Heart left ventricle (tissue), 16 donors: ENCODE measurements around the gene RFPL3. TPM values are rescaled to one million over a fixed set of nuclear protein-coding genes. Genes with fewer than 3 reads are reported as not detected.
"Not testable (repeated sequence)": the region's sequence is repeated elsewhere in the genome, so short reads cannot be mapped to it uniquely, and the experiment has no call there.

Source experiments
- ATAC-seq, 4 donors: fragments of 200-7000 bp; cut with Tn5 transposase; one replicate each; pipeline ENCODE4 v1.9.1; 2020 to 2022; ENCODE audit warnings: moderate library complexity in 4 of 4, mild to moderate bottlenecking in 3 of 4, moderate number of reproducible peaks in 1 of 4
- DNase-seq, 5 donors: peaks; one replicate each; pipeline ENCODE4 v3.0.0-alpha.2; 2020
- H3K27ac ChIP-seq, 12 donors: fragments of 200-600 bp; sonication (generic) in 4 of 12; one replicate each; pipeline versions ENCODE4 v1.5.0 to v1.8.0; 2016 to 2022; ENCODE audit warnings: mild to moderate bottlenecking in 2 of 12
- H3K27me3 ChIP-seq, 9 donors: fragments of 200-600 bp; sonication (generic) in 2 of 9; one replicate each; pipeline versions ENCODE4 v1.5.1 to v1.8.0; 2016 to 2022; ENCODE audit warnings: mild to moderate bottlenecking in 3 of 9
- H3K36me3 ChIP-seq, 9 donors: fragments of 200-600 bp; sonication (generic) in 2 of 9; one replicate each; pipeline versions ENCODE4 v1.5.0 to v1.8.0; 2018 to 2022; ENCODE audit warnings: mild to moderate bottlenecking in 2 of 9
- H3K4me1 ChIP-seq, 12 donors: fragments of 200-600 bp; sonication (generic) in 4 of 12; one replicate each; pipeline versions ENCODE4 v1.5.0 to v1.8.0; 2016 to 2022; ENCODE audit warnings: mild to moderate bottlenecking in 3 of 12
- H3K4me3 ChIP-seq, 12 donors: fragments of 200-600 bp; sonication (generic) in 4 of 12; one replicate each; pipeline versions ENCODE4 v1.5.0 to v1.8.0; 2017 to 2022; ENCODE audit warnings: mild to moderate bottlenecking in 9 of 12, moderate library complexity in 4 of 12
- H3K9me3 ChIP-seq, 12 donors: fragments of 200-600 bp; sonication (generic) in 4 of 12; one replicate each; pipeline versions ENCODE4 v1.5.0 to v1.8.0; 2016 to 2022; ENCODE audit warnings: mild to moderate bottlenecking in 1 of 12
- POLR2A ChIP-seq, 2 donors: fragments of 450-650 bp; IDR thresholded peaks; one replicate each; pipeline ENCODE4 v1.6.1; 2017; ENCODE audit warnings: antibody characterized with exemption in 2 of 2, mild to moderate bottlenecking in 2 of 2, moderate library complexity in 2 of 2
- WGBS, 4 donors: extraction: QIAGEN DNeasy Blood & Tissue Kit in 2 of 4; methylation state at CpG; one replicate each; pipeline versions ENCODE4 v1.1.5 to v1.1.7; 2013 to 2018; 5-methylcytosine and 5-hydroxymethylcytosine counted together
- intact Hi-C, 10 donors: fragments of 100-400 bp; cut with DNase I; formaldehyde crosslinking; loops; one replicate each; pipeline versions ENCODE4 v1.11.1 to v1.14.2; 2022
- long read RNA-seq, 3 donors: library from polyadenylated mRNA; unstranded; transcript quantifications; one replicate each; pipeline ENCODE4 v2.0.0, GENCODE V29; 2020 to 2021
- polyA plus RNA-seq, 2 donors: library from polyadenylated mRNA; stranded (reverse); fragments of 200-250 nt; gene quantifications; one replicate each; pipeline ENCODE4 v1.2.3, GENCODE V29; 2013
- total RNA-seq, 9 donors: library from RNA; depleted of rRNA in 2 of 9; stranded (reverse); fragments of >200 nt in 2 of 9; fragmentation: NEBNext Ultra II Directional in 3 of 9; extraction: Animal tissue kit (Norgen Biotek cat#: 25700) in 3 of 9; gene quantifications; one replicate each; pipeline versions ENCODE4 v1.1.0 to v1.2.4, GENCODE V29; 2016 to 2023
- TF ChIP-seq, protein P1 (sequence below), 12 donors: fragments of 200-600 bp; sonication (generic) in 4 of 12; IDR thresholded peaks; one replicate each; pipeline versions ENCODE4 v1.5.0 to v1.8.0; 2018 to 2022; ENCODE audit warnings: antibody characterized with exemption in 12 of 12, mild to moderate bottlenecking in 5 of 12
- donor health status: ischemic (EF 13 %, LVEDD 7.1; RV severe dilation, severe dysfunction).
- donor health status: healthy with polysubstance abuse.
- donor health status: DM: no; HTN: yes; CAD: no.
- donor health status: DM: no; HTN: no; CAD: no.
- donor health status: ischemic (EF 25% LVEDD 6.9; RV normal size, moderate dysfunction).
- donor health status: ischemic (EF 25% LVEDD 5.7; RV mildly dilated, moderate dysfunction).
- donor health status: healthy.
- donor health status: DM: yes; HTN: yes; CAD: no.
- donor health status: ischemic (EF 35%, LVEDD 5.7; RV mildly dilated, moderate dysfunction).
- donor health status: nonischemic (EF 11% LVEDD 7.7; RV severe dilation, severe dysfunction).
- donor health status: DM: yes; HTN: yes; CAD: no.
- donor health status: PGD.
- donor health status: ischemic (EF 29% LVEDD 5.4; RV normal size, mild dysfunction).
- donor health status: nonischemic (EF 23%, LVEDD 6.1; RV moderate dilation, normal function).

Gene RFPL3
- total RNA-seq (not detected), polyA plus RNA-seq (not detected)
- long read RNA-seq, donor 1: 0 reads
- long read RNA-seq, donor 2: 0 reads
- long read RNA-seq, donor 3: 0 reads

DNA sequence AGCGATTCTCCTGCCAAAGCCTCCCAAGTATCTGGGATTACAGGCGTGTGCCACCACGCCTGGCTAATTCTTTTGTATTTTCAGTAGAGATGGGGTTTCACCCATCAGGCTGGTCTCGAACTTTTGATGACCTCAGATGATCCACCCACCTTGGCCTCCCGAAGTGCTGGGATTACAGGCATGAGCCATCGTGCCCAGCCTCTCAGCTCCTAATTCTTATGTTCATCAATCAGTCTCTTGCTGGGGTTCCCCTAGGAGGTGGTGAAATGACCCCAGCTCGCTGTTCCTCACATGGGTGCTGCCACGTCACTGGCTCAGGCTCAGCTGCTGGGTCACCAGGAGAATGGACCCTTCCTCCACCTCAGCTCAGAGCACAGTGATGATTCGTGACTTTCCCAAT, at the start of gene RFPL3:
TSS of gene RFPL3 (plus strand) at position 301 of the 400 bp plus-strand sequence. CDS start 205 bp downstream, outside the sequence.
- H3K4me1 ChIP-seq, H3K36me3 ChIP-seq, H3K27ac ChIP-seq, DNase-seq, H3K9me3 ChIP-seq, H3K4me3 ChIP-seq, H3K27me3 ChIP-seq, intact Hi-C loops, ATAC-seq: not testable (repeated sequence)
- WGBS, 4 donors: 77 to 79% (median 77%) methylated on average over 9 of the region's 9 CpGs

DNA sequence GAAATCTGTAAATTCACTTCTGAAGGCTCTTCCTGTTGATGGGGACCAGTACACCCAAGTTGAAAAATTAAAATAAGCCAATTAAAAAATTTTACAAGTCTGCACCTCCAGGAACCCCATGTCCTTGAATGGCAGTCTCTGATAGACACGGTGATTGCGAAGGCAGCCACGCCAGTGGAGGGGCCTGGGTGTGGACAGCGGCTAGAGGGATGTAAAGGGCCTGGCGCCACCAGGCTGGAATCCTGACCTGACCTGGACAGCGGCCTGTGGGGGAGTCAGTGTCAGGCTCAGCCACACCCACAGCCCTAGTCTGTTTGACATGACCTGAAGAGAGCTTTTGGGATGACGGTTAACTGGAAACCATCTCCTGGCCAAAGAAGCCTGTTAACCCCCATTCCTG, 49.5 kb upstream of the RFPL3 start:
- ATAC-seq (no peak), DNase-seq (no peak)
- intact Hi-C loops: no loop called here
- no peaks in the 10 kb centered on the region for H3K36me3 ChIP-seq
- no peak overlapping the region for H3K4me3 ChIP-seq
- 61 to 79% (median 71%) methylated on average over 7 of the region's 7 CpGs for WGBS, 4 donors
- H3K27ac ChIP-seq: no peak overlapping the region
- TF ChIP-seq, protein P1, sequence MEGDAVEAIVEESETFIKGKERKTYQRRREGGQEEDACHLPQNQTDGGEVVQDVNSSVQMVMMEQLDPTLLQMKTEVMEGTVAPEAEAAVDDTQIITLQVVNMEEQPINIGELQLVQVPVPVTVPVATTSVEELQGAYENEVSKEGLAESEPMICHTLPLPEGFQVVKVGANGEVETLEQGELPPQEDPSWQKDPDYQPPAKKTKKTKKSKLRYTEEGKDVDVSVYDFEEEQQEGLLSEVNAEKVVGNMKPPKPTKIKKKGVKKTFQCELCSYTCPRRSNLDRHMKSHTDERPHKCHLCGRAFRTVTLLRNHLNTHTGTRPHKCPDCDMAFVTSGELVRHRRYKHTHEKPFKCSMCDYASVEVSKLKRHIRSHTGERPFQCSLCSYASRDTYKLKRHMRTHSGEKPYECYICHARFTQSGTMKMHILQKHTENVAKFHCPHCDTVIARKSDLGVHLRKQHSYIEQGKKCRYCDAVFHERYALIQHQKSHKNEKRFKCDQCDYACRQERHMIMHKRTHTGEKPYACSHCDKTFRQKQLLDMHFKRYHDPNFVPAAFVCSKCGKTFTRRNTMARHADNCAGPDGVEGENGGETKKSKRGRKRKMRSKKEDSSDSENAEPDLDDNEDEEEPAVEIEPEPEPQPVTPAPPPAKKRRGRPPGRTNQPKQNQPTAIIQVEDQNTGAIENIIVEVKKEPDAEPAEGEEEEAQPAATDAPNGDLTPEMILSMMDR (IDR thresholded peaks at IDR 0.05): no peak
- no peak for TF ChIP-seq POLR2A (IDR thresholded peaks at IDR 0.05)
- no peaks in the 10 kb centered on the region for H3K4me1 ChIP-seq
- H3K9me3 ChIP-seq: no peaks in the 10 kb centered on the region
- peaks cover 0 to 21% (median 0%) of the 10 kb centered on the region in 9 donors for H3K27me3 ChIP-seq

DNA sequence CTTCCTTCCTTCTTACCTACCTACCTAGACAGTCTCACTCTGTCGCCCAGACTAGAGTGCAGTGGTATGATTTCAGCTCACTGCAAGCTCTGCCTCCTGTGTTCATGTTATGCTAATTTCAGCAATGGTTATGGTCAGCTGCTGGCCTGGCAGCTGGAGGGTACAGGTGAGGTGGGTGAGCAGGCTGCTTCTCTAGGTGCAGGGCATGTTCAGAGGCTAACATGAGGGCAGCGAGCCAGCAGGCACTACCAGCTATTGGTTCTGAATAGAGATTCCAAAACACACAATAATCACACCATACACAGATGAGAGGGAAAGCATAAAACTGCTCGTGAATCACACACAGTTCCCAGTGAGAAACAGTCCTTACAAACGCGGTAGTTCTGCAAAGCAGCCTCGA, 48.7 kb upstream of the RFPL3 start:
- Histone ChIP-seq H3K4me3 (no peak overlapping the region), H3K4me1 (no peaks in the 10 kb centered on the region), H3K27me3 (peaks cover 0 to 21% (median 0%) of the 10 kb centered on the region in 9 donors), H3K36me3 (no peaks in the 10 kb centered on the region), H3K9me3 (no peaks in the 10 kb centered on the region), H3K27ac (no peak overlapping the region)
- DNase-seq (no peak), ATAC-seq (no peak)
- intact Hi-C loops: no loop called here
- WGBS, 4 donors: 80 to 92% (median 87%) methylated on average over 6 of the region's 6 CpGs
- TF ChIP-seq POLR2A (IDR thresholded peaks at IDR 0.05): no peak

DNA sequence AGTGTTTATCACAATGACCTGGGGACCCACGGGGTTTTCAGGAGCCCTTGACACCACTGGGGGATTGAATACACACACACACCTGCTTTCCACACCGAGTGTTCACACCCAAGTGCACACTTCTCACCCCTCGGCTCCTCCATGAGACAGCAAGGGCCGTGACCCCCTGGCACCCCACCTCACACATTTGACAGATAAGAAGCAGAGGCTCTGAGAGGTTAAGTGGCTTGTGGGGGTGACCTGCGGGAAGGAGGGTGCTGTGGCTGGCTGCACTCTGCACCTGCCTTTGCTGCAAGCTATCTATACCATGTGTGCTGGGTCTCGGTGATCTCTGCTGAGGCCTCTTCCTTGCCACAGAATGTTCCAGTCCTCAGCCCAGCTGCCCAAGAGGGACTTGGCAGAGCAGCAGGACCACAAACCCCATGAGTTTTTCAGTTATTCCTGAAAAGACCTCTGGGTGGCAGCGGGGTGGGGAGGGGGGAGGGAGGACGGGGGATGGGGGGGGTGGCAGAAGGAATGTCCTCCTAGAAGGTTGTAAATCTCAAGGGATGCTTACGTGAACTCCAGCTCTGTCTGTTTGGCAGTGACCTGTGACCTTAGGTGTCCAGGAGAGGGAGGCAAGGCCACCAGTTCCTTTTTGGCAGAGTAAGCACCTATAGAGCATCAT, 47.9 kb upstream of the RFPL3 start:
- Histone ChIP-seq H3K36me3 (no peaks in the 10 kb centered on the region), H3K27ac (no peak overlapping the region), H3K27me3 (peaks cover 0 to 21% (median 0%) of the 10 kb centered on the region in 9 donors), H3K4me1 (no peaks in the 10 kb centered on the region), H3K9me3 (no peaks in the 10 kb centered on the region), H3K4me3 (no peak overlapping the region)
- DNase-seq (no peak), ATAC-seq (no peak)
- no peak for TF ChIP-seq POLR2A (IDR thresholded peaks at IDR 0.05)
- TF ChIP-seq, protein P1 (IDR thresholded peaks at IDR 0.05): no peak
- WGBS, 4 donors: 41 to 56% (median 51%) methylated on average over 9 of the region's 9 CpGs
- intact Hi-C loops: no loop called here

DNA sequence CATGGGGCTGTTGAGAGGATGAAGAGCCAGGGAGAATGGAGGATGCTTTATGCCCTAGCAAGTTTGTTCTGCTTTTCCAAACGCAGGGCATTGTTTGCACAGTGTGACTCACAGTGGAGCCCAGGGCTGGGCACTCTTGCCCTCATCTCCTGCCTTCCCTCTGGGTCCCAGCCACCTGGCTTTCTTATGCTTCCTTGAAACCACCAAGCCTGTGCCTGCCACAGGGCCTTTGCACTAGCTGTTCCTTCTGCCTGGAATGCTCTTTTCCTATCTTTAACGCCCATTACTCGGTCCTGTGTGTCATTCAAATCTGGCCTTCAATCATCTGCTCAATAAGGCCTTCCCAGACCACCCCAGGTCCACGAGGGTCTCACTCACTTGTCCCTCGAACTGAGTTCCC, 46.9 kb upstream of the RFPL3 start:
- Histone ChIP-seq H3K9me3 (no peaks in the 10 kb centered on the region), H3K27ac (no peak overlapping the region), H3K4me1 (no peaks in the 10 kb centered on the region), H3K36me3 (no peaks in the 10 kb centered on the region), H3K4me3 (no peak overlapping the region), H3K27me3 (peaks cover 0 to 21% (median 0%) of the 10 kb centered on the region in 9 donors)
- DNase-seq: no peak
- no peak for ATAC-seq
- no peak for TF ChIP-seq POLR2A (IDR thresholded peaks at IDR 0.05)
- TF ChIP-seq, protein P1 (IDR thresholded peaks at IDR 0.05): no peak
- 87 to 94% (median 88%) methylated on average over 5 of the region's 5 CpGs for whole genome bisulfite sequencing, 4 donors
- intact Hi-C loops: no loop called here
